Stomach (tissue), 9 donors: Measurements from ENCODE around the gene BTK. TPM values are rescaled to one million over a fixed set of nuclear protein-coding genes. Genes with fewer than 3 reads are reported as not detected.

ENCODE experiments used
- DNase-seq, 2 donors: peaks; one replicate each; pipeline versions ENCODE4 v3.0.0 to v3.0.0-alpha.2; 2013 to 2019
- H3K27ac ChIP-seq, 5 donors: fragments of 200-600 bp in 4 of 5; sonication (generic) in 4 of 5; one replicate each; pipeline ENCODE4 v1.5.1; 2013 to 2019; ENCODE audit warnings: mild to moderate bottlenecking in 1 of 5, moderate library complexity in 1 of 5
- H3K27me3 ChIP-seq, 3 donors: fragments of 200-600 bp; sonication (generic); one replicate each; pipeline ENCODE4 v1.5.1; 2017 to 2019; ENCODE audit warnings: mixed run types in 1 of 3
- H3K36me3 ChIP-seq, 4 donors: fragments of 200-600 bp; sonication (generic); 1 replicate in 3 of 4; 2 replicates in 1 of 4; pipeline ENCODE4 v1.5.1; 2016 to 2019
- H3K4me1 ChIP-seq, 4 donors: fragments of 200-600 bp; sonication (generic); one replicate each; pipeline ENCODE4 v1.5.1; 2016 to 2019
- H3K4me3 ChIP-seq, 4 donors: fragments of 200-600 bp; sonication (generic) in 3 of 4; one replicate each; pipeline ENCODE4 v1.5.1; 2016 to 2019; ENCODE audit warnings: mild to moderate bottlenecking in 1 of 4
- H3K9me3 ChIP-seq, 4 donors: fragments of 200-600 bp; sonication (generic); one replicate each; pipeline ENCODE4 v1.5.1; 2016 to 2019
- EP300 ChIP-seq: sonication (generic); formaldehyde crosslinking; IDR thresholded peaks from one replicate; pipeline ENCODE4 v1.6.1; 2017; ENCODE audit warnings: antibody characterized with exemption
- POLR2A ChIP-seq, 4 donors: fragments of 450-650 bp; IDR thresholded peaks; one replicate each; pipeline ENCODE4 v1.6.1; 2016; ENCODE audit warnings: antibody characterized with exemption in 4 of 4, control low read depth in 2 of 4, mild to moderate bottlenecking in 1 of 4, moderate library complexity in 1 of 4
- POLR2AphosphoS5 ChIP-seq, 3 donors: sonication (generic); formaldehyde crosslinking; IDR thresholded peaks; one replicate each; pipeline ENCODE4 v1.6.1; 2016; ENCODE audit warnings: antibody characterized with exemption in 3 of 3
- WGBS, 5 donors: extraction: QIAGEN DNeasy Blood & Tissue Kit in 3 of 5; methylation state at CpG; one replicate each; pipeline versions ENCODE4 v1.1.5 to v1.1.7; 2013 to 2018; 5-methylcytosine and 5-hydroxymethylcytosine counted together
- intact Hi-C: fragments of 100-400 bp; cut with DNase I; formaldehyde crosslinking; loops from one replicate; pipeline ENCODE4 v1.15.1; 2023; ENCODE audit warnings: low total_unique reads
- polyA plus RNA-seq, 3 donors: library from polyadenylated mRNA; stranded (reverse); fragments of 200-250 nt; gene quantifications; one replicate each; pipeline ENCODE4 v1.2.3, GENCODE V29; 2013
- total RNA-seq, 5 donors: library from RNA; depleted of rRNA; stranded (reverse); fragments of >200 nt; gene quantifications; one replicate each; pipeline versions ENCODE4 v1.1.0 to v1.2.3, GENCODE V29; 2014 to 2016
- TF ChIP-seq, protein P1 (sequence below), 7 experiments: fragments of 450-650 bp in 4 of 7; fragments of 200-600 bp in 3 of 7; sonication (generic) in 3 of 7; IDR thresholded peaks; one replicate each; pipeline ENCODE4 v1.5.1; 2016 to 2019; ENCODE audit warnings: antibody characterized with exemption in 7 of 7, control low read depth in 2 of 7, mild to moderate bottlenecking in 1 of 7
- donor health status: healthy with polysubstance abuse.
- donor health status: Bipolar disorder and iron deficiency.
- donor health status: healthy.

BTK gene
- total and polyA plus RNA-seq, 8 donors = 1.3 to 8.7 (median 2.9) TPM; not detected in 2

DNA sequence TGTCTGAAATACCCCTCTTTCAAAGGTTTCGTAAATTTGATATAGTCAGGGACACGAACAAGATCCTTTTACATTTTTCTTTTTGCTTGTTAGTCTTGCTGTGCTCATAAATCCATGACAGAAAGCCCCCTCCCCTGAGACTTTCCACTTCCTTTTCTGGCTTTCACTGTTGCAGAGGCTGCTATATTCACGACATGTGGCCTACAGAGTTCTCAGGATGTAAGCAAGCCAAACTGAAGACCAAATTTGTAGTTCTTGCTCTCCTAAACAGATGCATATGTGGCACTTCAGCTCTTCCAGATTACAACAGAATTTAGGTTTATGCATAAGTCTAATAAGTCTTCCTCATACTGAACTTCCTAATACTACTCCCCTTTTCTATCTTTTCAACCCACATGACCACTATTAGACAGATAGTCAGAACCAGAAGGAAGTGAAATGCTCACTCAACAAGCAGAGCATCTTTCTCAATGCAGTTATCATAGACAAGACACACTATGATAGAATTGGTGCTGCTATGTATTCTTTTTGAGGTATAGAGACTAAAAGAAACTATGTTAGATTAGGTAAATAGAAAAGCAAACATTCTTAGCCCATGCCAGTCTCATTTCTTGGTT lies 15.0 kb downstream of the BTK start:
- 56 to 73% (median 60%) methylated on average over 3 of the region's 3 CpGs for WGBS, 5 donors
- Histone ChIP-seq H3K27ac (no peak overlapping the region), H3K9me3 (no peaks in the 10 kb centered on the region), H3K27me3 (peaks cover 0 to 5% (median 4%) of the 10 kb centered on the region in 3 donors), H3K4me1 (no peaks in the 10 kb centered on the region), H3K4me3 (no peak overlapping the region), H3K36me3 (no peaks in the 10 kb centered on the region)
- intact Hi-C loops = no loop called here
- DNase-seq = no peak
- TF ChIP-seq POLR2AphosphoS5 (IDR thresholded peaks at IDR 0.05) = no peak
- TF ChIP-seq, protein P1, sequence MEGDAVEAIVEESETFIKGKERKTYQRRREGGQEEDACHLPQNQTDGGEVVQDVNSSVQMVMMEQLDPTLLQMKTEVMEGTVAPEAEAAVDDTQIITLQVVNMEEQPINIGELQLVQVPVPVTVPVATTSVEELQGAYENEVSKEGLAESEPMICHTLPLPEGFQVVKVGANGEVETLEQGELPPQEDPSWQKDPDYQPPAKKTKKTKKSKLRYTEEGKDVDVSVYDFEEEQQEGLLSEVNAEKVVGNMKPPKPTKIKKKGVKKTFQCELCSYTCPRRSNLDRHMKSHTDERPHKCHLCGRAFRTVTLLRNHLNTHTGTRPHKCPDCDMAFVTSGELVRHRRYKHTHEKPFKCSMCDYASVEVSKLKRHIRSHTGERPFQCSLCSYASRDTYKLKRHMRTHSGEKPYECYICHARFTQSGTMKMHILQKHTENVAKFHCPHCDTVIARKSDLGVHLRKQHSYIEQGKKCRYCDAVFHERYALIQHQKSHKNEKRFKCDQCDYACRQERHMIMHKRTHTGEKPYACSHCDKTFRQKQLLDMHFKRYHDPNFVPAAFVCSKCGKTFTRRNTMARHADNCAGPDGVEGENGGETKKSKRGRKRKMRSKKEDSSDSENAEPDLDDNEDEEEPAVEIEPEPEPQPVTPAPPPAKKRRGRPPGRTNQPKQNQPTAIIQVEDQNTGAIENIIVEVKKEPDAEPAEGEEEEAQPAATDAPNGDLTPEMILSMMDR (IDR thresholded peaks at IDR 0.05) = no peak
- no peak for TF ChIP-seq EP300
- no peak for TF ChIP-seq POLR2A (IDR thresholded peaks at IDR 0.05)

DNA sequence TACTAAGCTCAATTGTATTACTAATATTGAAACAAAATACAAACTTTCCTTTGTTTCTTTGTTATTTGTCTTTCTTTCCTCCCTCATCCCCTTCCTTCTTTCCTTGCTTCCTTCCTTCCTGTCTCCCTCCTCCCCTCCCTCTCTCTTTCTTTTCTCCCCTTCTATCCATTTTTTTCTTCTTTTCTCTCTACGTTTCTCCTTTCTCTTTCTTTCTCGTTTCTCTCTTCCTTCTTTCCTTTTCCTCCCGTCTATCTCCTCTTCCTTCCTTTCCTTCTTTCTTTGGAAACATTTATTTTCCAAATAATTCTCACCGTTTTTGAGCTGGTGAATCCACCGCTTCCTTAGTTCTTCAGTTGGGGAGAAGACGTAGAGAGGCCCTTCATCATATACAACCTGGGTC lies 16.3 kb downstream of the BTK start:
- H3K4me1 ChIP-seq = no peaks in the 10 kb centered on the region
- H3K27me3 ChIP-seq = peaks cover 0 to 11% (median 5%) of the 10 kb centered on the region in 3 donors
- 71 to 77% (median 77%) methylated on average over 6 of the region's 6 CpGs for WGBS, 5 donors
- H3K4me3 ChIP-seq = no peak overlapping the region
- intact Hi-C loops = no loop called here
- H3K27ac ChIP-seq = no peak overlapping the region
- DNase-seq = no peak
- no peak for TF ChIP-seq EP300
- no peaks in the 10 kb centered on the region for H3K36me3 ChIP-seq
- no peaks in the 10 kb centered on the region for H3K9me3 ChIP-seq

DNA sequence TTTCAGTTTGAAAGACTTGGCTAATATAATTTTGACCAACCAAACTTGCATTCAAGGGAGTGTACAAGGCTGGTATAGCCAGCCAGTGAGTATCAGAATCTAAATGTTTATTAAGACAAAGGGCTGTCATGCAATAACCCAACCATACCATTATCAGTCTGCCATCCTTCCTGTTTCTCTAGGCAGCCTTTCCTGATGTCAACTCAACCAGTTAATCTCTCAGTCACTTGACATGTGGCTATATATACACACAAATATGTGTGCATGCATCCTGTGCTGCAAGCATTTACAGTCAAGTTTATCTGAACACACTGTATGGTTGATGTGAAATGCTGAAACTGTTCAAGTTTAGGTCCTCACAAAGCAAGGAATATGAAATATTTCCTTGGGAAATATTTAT lies 17.2 kb downstream of the BTK start:
- DNase-seq = no peak

DNA sequence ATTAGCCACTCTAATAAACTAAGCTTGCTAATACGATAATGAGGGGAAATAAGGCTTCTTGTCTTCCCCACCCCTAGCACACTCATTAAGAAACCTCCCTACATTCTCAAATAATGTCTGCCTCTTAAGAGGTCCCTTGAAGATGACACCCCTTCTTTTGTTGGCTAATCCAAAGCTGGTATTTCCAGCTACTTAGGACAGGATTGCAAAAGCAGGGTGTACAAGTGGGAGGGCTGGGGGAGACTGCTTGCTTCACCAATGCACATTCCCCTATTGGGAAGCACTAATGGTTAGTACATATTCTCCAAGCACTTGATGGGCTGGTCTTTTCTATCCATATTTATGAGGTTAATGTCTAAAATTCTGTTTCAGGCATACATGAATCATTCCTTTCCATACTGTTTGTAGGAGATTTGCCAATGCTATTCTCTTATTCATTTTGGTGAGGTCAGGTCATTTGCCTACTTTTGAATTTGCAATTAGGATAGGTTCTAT lies 20.6 kb downstream of the BTK start:
- TF ChIP-seq POLR2AphosphoS5 (IDR thresholded peaks at IDR 0.05) (no peak), EP300 (no peak), POLR2A (IDR thresholded peaks at IDR 0.05) (no peak)
- TF ChIP-seq, protein P1 (IDR thresholded peaks at IDR 0.05) = no peak
- H3K36me3 ChIP-seq = no peaks in the 10 kb centered on the region
- no peak overlapping the region for H3K4me3 ChIP-seq
- DNase-seq = no peak
- H3K27me3 ChIP-seq = peaks cover 0 to 22% (median 5%) of the 10 kb centered on the region in 3 donors
- intact Hi-C loops = no loop called here
- H3K27ac ChIP-seq = no peak overlapping the region
- no peaks in the 10 kb centered on the region for H3K9me3 ChIP-seq
- WGBS, 5 donors = 75 to 100% (median 95%) methylated on average over 1 of the region's 1 CpG
- no peaks in the 10 kb centered on the region for H3K4me1 ChIP-seq

More for the DNA sequence above, 17.2 kb downstream of the BTK start:
- no peaks in the 10 kb centered on the region for H3K36me3 ChIP-seq
- no peak overlapping the region for H3K27ac ChIP-seq
- H3K9me3 ChIP-seq = no peaks in the 10 kb centered on the region
- H3K27me3 ChIP-seq = peaks cover 0 to 13% (median 5%) of the 10 kb centered on the region in 3 donors
- H3K4me3 ChIP-seq = no peak overlapping the region
- no peaks in the 10 kb centered on the region for H3K4me1 ChIP-seq
- TF ChIP-seq POLR2A (IDR thresholded peaks at IDR 0.05) (no peak), POLR2AphosphoS5 (IDR thresholded peaks at IDR 0.05) (no peak), EP300 (no peak)
- TF ChIP-seq, protein P1 (IDR thresholded peaks at IDR 0.05) = no peak
- intact Hi-C loops = no loop called here

GRCh38 chrX:101362757-101363156 lies 23.2 kb downstream of the BTK start:
- Histone ChIP-seq H3K4me1 (no peaks in the 10 kb centered on the region), H3K4me3 (no peak overlapping the region), H3K36me3 (no peaks in the 10 kb centered on the region), H3K27ac (no peak overlapping the region), H3K27me3 (peaks cover 0 to 22% (median 0%) of the 10 kb centered on the region in 3 donors), H3K9me3 (no peaks in the 10 kb centered on the region)
- no peak for DNase-seq
- intact Hi-C loops = no loop called here
- TF ChIP-seq POLR2A (IDR thresholded peaks at IDR 0.05) (no peak), EP300 (no peak), POLR2AphosphoS5 (IDR thresholded peaks at IDR 0.05) (no peak)
- TF ChIP-seq, protein P1 (IDR thresholded peaks at IDR 0.05) = no peak
